GM21786 (cell line): Measurements from ENCODE around the gene PDPR.
"Not testable (repeated sequence)": the region's sequence is repeated elsewhere in the genome, so short reads cannot be mapped to it uniquely, and the experiment has no call there.

Experiments
- ATAC-seq: cut with Tn5 transposase; IDR thresholded peaks from one replicate; pipeline ENCODE4 v1.9.1; 2021; ENCODE audit not compliant: unreplicated experiment

PDPR gene

GRCh38 chr16:70127706-70128105 lies 13.6 kb downstream of the PDPR start:
- ATAC-seq = not testable (repeated sequence)

- not testable (repeated sequence) for ATAC-seq
Observed at GRCh38 chr16:70128844-70129243, 14.7 kb downstream of the PDPR start.

- ATAC-seq = not testable (repeated sequence)
Observed at GRCh38 chr16:70135796-70136195, 21.7 kb downstream of the PDPR start.

GRCh38 chr16:70136595-70136994 lies 22.5 kb downstream of the PDPR start:
- not testable (repeated sequence) for ATAC-seq

GRCh38 chr16:70142739-70143138 lies 28.6 kb downstream of the PDPR start:
- not testable (repeated sequence) for ATAC-seq

DNA sequence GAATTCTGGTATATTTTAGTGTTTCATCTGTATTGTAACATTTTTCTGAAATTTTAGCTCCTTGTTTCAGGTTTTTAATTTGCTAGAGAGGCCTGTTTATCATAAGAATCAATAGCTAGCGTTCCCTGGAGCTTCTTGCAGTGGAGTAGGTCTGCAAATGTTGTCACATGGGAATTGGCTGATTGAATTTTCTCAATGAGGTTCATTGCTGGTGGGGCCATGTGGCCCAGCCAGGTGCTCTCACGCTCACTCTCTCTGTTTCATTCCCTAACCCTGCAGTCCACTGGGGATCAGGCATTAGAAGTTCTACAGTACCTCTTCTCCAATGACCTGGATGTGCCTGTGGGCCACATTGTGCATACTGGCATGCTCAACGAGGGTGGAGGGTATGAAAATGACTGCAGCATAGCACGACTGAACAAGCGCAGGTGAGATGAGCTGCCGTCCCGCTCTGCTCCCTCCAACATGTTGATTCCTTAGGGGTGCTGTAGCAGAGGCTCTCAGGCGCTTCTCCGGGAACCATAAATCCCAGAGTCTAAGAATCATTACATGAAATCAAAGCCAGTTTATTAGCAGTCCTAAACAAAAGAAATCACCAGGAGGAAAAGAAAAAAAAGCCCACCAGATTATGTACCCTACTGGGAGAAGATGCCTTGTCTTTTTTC lies 29.2 kb downstream of the PDPR start:
- ATAC-seq = not testable (repeated sequence)

DNA sequence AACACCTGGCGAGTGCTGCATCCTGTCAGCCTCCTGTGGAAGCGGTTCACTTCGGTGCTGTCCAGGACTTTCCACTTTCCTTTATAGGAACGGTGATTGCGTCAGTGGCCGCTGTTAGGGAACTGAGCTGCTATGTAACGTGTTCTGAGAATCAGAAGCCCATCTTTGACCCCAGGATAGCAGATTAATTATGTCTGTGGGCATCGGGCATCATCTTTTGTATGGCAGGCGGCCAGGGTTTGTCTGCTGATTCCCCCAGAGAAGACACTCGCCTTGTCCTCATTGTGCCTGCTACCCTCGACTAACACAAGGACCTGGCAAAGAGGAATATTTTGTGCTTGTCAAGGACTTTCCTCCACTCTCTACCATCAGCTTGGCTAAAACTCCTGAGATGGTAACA lies 33.7 kb downstream of the PDPR start:
- ATAC-seq = not testable (repeated sequence)

DNA sequence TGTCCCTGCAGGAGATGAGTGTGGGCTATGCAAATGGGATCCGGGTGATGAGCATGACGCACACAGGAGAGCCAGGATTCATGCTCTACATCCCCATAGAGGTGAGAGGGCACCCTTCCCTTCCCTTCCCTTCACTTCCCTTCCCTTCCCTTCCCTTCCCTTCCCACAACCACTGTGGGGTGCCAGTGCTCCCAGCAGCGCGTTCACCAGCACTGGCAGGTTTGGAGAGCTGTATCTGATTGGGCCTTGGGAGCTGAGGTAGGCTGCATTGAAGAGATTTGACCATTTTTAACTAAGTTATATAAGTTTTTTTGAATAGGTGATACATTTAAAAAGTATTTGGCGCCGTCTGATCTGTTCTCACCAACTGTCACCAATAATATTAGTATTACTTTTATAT lies 34.3 kb downstream of the PDPR start:
- ATAC-seq = not testable (repeated sequence)

- not testable (repeated sequence) for ATAC-seq
Observed at GRCh38 chr16:70149296-70149695, 35.2 kb downstream of the PDPR start.

GRCh38 chr16:70151391-70151790 lies 37.3 kb downstream of the PDPR start:
- no peak for ATAC-seq

GRCh38 chr16:70151941-70152509 lies 37.9 kb downstream of the PDPR start:
- ATAC-seq = no peak

DNA sequence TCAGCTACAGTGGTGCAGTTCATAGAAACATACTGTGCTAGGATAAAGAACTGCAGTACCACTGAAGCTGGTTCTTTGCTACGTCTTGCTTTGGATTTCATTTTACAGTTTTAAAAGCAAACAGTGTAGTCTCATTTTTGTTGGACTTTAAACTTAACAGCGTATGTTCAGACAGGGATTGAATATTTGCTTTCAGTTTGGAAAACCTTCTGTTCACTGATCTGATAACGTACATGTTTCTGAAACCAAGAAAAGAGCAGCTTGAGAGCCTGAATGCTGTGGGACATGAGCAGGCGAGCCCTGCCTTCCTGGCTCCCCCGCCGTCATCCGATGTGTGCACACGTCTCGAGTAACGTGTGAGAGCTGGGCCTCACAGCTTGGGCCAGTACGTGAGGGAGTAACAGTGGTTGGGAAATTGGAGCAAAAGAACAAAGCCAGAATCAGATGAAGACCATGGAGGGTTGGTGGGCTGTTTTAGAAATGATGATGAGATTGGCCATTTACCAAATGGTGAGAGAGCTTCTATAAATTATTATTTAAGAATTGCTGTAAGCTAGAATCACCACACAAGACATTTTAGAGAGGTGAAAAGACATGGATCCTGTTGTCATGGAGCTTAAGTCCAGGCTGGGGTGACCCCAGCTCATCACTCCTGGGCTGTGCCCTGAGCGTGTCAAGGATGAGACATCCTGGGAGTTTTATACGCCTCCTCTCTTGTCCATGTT lies 38.6 kb downstream of the PDPR start:
- no peak for ATAC-seq

DNA sequence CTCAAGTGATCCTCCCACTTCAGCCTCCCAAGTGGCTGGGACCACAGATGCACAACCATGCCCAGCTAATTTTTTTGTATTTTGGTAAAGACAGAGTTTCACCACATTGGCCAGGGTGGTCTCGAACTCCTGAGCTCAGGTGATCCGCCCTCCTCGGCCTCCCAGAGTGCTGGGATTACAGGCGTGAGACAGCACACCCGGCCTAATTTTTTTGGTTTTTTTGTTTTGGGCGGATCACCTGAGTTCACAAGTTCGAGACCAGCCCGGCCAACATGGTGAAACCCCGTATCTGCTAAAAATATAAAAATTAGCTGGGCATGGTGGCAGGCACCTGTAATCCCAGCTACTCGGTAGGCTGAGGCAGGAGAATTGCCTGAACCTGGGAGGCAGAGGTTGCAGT lies 40.6 kb downstream of the PDPR start:
- ATAC-seq = not testable (repeated sequence)

DNA sequence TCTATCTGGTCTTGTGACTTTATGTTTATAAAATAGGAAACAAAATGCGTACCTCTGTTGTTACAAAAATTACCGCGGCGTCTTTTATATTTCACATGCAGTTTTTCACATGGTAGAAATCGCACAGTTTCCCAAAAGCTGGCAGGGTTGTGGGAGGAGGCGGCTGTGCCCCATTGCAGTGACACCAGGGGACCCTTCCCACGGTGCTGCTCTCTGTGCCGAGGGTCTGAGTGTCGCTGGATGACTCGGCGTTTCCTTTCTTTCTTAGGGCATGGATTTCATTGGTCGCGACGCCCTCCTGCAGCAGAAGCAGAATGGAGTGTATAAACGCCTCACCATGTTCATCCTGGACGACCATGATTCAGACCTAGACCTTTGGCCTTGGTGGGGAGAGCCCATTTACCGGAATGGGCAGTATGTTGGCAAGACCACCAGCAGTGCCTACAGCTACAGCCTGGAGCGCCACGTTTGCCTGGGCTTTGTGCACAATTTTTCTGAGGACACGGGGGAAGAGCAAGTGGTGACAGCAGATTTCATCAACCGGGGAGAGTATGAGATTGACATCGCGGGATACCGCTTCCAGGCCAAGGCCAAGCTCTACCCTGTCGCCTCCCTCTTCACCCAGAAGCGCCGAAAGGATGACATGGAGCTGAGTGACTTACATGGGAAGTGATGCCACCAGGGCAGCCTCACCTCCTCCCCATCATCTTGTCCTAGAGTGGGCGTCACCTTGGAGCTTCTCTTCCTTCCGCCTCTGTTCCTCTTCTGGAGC lies 42.3 kb downstream of the PDPR start:
- ATAC-seq = no peak

DNA sequence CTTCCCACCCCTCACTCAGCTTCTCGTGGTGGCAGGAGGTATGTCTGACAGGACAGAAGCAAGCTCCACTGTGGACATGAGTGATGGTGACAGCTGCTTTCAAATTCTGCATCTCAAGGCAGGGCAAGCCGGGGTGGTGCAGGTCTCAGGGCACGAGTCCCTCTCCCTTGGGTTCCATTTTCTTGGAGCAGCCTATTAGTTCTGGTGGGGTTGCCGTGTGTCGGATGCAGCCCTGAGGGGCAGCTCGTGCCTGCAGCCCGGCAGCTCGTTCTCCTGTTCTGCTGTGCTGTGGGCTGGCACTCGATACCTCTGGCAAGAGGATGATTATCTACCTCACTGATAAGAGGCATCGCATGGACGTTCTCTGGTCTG lies 43.0 kb downstream of the PDPR start:
- no peak for ATAC-seq

- no peak for ATAC-seq
Observed at GRCh38 chr16:70157477-70158260, 43.5 kb downstream of the PDPR start.

GRCh38 chr16:70158261-70158939 lies 44.3 kb downstream of the PDPR start:
- no peak for ATAC-seq

DNA sequence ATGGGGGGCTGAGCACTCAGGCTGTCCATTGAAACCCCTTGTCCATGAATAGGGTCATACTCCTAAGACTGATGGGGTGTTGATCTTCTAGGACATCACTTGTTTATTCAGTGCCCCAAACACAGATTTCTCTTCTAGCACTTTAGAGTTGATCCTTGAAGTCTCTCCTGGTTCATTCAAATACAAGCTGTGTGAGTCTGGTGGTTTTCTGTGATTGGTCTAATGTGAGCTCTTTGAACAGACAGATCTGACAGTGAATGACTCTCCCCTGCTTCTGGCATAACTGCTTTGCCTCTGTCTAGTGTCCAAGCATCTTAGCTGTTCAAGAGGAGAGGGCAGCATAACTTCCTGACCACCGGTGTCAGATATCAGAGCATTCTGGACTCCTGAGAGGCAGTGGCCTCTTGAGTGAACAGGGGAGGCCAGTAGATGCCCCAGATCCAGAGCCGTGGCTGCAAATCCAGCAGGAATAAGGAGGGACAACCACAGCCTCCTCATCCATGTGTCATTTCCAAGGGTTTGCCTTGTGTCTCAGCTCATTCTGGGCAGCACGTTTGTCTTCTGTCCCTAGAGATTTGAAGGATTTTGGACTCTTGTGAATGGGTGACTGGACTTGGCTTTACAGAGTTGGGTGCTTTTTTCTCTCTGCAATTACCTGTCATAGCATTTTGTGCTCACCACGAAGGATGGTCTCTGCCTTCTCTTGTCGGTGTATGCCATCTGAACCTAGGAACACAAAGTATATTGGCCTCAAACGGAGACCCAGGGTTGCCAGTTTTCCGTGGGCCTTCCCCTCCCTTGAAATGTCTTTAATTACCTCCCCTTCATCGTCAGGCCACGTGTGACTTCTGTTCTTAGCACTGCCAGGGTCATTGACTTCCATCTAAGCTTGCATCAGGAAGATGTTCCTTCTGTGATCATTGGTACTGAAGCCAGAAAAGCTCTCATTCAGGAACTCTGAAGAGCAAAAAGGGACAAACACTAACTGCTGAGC lies 45.5 kb downstream of the PDPR start:
- ATAC-seq = no peak

GRCh38 chr16:70160388-70160787 lies 46.3 kb downstream of the PDPR start:
- ATAC-seq = no peak
